ENCODE measurements around the gene L3MBTL4. TPM values are rescaled to one million over a fixed set of nuclear protein-coding genes. Genes with fewer than 3 reads are reported as not detected.

Gene L3MBTL4
- total RNA-seq, 2 experiments from 2014 or later = 0.19 to 0.47 TPM

DNA sequence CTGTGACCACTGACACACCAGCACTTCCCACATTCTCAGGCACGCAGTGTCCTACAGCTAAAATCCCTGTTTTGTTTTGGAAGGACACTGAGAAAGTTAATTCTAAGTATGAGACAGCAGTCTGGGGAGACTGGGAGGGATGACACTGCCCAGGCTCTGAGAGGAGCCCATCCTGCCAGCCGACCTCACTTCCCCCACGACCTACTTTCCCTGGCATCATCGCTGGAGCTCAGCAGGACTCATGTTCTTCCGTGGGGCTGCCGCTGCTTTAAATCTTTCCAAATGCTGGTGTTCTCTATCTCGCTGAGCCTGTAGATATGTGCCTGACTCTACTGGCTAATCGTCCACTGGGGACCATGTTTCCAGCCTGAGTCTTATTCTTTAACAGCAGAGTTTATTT is 450.6 kb downstream of the L3MBTL4 start:
- ChIA-PET CTCF (no interaction called here), POLR2A (no interaction called here)
- H3K9me3 ChIP-seq (ENCODE audit: control insufficient read depth in 1 of 2, insufficient read depth in 1 of 2, low read length in 2 of 2) = peaks cover 0 to 13% of the 10 kb centered on the region in 2 experiments
- Mint-ChIP-seq H3K4me1 (ENCODE audit: low read depth) (peaks cover 32% of the 10 kb centered on the region), H3K4me3 (no peak overlapping the region), H3K36me3 (ENCODE audit: low read depth) (no peaks in the 10 kb centered on the region), H3K27ac (no peak overlapping the region), H3K27me3 (no peaks in the 10 kb centered on the region), H3K9me3 (no peaks in the 10 kb centered on the region)
- H3K27ac ChIP-seq (ENCODE audit: low read depth in 1 of 2, low read length in 2 of 2) = no peak overlapping the region
- peaks cover 6% of the 10 kb centered on the region for H3K4me1 ChIP-seq (ENCODE audit: insufficient read depth, low read length)
- ATAC-seq (ENCODE audit: poor library complexity) (no peak), DNase-seq (no peak)
- no peaks in the 10 kb centered on the region for H3K27me3 ChIP-seq (ENCODE audit: control insufficient read depth in 1 of 2, insufficient read depth in 2 of 2, low read length in 2 of 2)
- intact Hi-C loops (cut with DNase I, micrococcal nuclease) = no loop called here
- no peaks in the 10 kb centered on the region for H3K36me3 ChIP-seq (ENCODE audit: insufficient read depth, low read length)
- H3K4me3 ChIP-seq (ENCODE audit: low read length) = no peak overlapping the region
- TF ChIP-seq, protein P1, sequence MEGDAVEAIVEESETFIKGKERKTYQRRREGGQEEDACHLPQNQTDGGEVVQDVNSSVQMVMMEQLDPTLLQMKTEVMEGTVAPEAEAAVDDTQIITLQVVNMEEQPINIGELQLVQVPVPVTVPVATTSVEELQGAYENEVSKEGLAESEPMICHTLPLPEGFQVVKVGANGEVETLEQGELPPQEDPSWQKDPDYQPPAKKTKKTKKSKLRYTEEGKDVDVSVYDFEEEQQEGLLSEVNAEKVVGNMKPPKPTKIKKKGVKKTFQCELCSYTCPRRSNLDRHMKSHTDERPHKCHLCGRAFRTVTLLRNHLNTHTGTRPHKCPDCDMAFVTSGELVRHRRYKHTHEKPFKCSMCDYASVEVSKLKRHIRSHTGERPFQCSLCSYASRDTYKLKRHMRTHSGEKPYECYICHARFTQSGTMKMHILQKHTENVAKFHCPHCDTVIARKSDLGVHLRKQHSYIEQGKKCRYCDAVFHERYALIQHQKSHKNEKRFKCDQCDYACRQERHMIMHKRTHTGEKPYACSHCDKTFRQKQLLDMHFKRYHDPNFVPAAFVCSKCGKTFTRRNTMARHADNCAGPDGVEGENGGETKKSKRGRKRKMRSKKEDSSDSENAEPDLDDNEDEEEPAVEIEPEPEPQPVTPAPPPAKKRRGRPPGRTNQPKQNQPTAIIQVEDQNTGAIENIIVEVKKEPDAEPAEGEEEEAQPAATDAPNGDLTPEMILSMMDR (IDR thresholded peaks at IDR 0.05) = no peak

DNA sequence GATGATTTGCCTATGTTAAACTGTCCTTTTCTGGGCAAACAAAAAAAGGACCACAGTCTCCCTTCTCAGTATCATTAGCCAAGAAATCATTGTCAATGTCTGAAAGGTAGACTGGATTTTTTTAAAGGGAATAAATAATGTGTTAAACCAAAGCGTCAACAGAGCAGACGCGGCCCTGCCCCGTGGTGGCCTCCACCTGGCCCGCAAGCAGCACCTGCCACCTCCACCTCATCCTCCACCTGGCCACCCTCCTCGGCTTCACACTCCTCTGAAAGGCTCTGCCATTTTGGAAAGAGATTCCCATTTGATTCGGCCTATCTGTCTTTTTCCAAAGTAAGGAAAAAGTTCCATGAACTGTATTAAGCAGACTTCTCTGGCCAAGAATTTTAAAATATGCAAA is 451.4 kb downstream of the L3MBTL4 start:
- intact Hi-C loops (cut with DNase I, micrococcal nuclease) = no loop called here
- Mint-ChIP-seq H3K4me1 (ENCODE audit: low read depth) (peaks cover 32% of the 10 kb centered on the region), H3K36me3 (ENCODE audit: low read depth) (no peaks in the 10 kb centered on the region), H3K9me3 (no peaks in the 10 kb centered on the region), H3K27ac (no peak overlapping the region), H3K4me3 (no peak overlapping the region), H3K27me3 (no peaks in the 10 kb centered on the region)
- no peak overlapping the region for H3K27ac ChIP-seq (ENCODE audit: low read depth in 1 of 2, low read length in 2 of 2)
- H3K4me3 ChIP-seq (ENCODE audit: low read length) = no peak overlapping the region
- CTCF ChIA-PET = no interaction called here
- TF ChIP-seq, protein P1 (IDR thresholded peaks at IDR 0.05) = no peak
- peaks cover 0 to 16% of the 10 kb centered on the region in 2 experiments for H3K9me3 ChIP-seq (ENCODE audit: control insufficient read depth in 1 of 2, insufficient read depth in 1 of 2, low read length in 2 of 2)
- no peak for DNase-seq
- H3K27me3 ChIP-seq (ENCODE audit: control insufficient read depth in 1 of 2, insufficient read depth in 2 of 2, low read length in 2 of 2) = no peaks in the 10 kb centered on the region
- no peaks in the 10 kb centered on the region for H3K36me3 ChIP-seq (ENCODE audit: insufficient read depth, low read length)
- peaks cover 6% of the 10 kb centered on the region for H3K4me1 ChIP-seq (ENCODE audit: insufficient read depth, low read length)
- no peak for ATAC-seq (ENCODE audit: poor library complexity)
- POLR2A ChIA-PET = no interaction called here

DNA sequence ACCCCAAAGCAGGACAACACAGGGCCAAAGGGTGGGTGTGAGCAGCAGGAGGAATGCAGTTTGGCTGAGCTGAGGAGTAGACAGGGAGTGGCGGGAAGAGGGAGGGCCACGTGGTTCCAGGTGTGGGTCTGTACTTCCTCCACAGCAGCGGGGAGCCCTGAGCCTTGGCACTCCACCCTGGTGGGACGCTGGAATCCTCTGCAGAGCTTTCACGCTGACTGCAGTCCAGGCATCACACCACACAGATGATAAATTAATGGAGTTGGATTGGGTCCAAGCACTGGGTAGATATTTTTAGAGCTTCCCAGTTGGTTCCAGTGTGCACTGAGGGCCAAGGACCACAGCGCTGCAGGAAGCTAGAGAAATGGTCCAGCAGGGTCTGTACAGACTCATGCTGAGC is 452.3 kb downstream of the L3MBTL4 start:
- H3K27ac Mint-ChIP-seq = no peak overlapping the region
- intact Hi-C loops (cut with DNase I, micrococcal nuclease) = no loop called here
- no peak for DNase-seq

More for the DNA sequence above, 452.3 kb downstream of the L3MBTL4 start:
- TF ChIP-seq, protein P1 (IDR thresholded peaks at IDR 0.05) = no peak
- Histone ChIP-seq H3K4me3 (ENCODE audit: low read length) (no peak overlapping the region), H3K4me1 (ENCODE audit: insufficient read depth, low read length) (peaks cover 6% of the 10 kb centered on the region), H3K36me3 (ENCODE audit: insufficient read depth, low read length) (no peaks in the 10 kb centered on the region), H3K9me3 (ENCODE audit: control insufficient read depth in 1 of 2, insufficient read depth in 1 of 2, low read length in 2 of 2) (peaks cover 0 to 11% of the 10 kb centered on the region in 2 experiments), H3K27me3 (ENCODE audit: control insufficient read depth in 1 of 2, insufficient read depth in 2 of 2, low read length in 2 of 2) (no peaks in the 10 kb centered on the region), H3K27ac (ENCODE audit: low read depth in 1 of 2, low read length in 2 of 2) (no peak overlapping the region)
- H3K9me3 Mint-ChIP-seq = no peaks in the 10 kb centered on the region
- H3K4me3 Mint-ChIP-seq = no peak overlapping the region
- ChIA-PET CTCF (no interaction called here), POLR2A (no interaction called here)
- H3K36me3 Mint-ChIP-seq (ENCODE audit: low read depth) = no peaks in the 10 kb centered on the region
- no peaks in the 10 kb centered on the region for H3K27me3 Mint-ChIP-seq
- H3K4me1 Mint-ChIP-seq (ENCODE audit: low read depth) = peaks cover 32% of the 10 kb centered on the region
- no peak for ATAC-seq (ENCODE audit: poor library complexity)
